ENCODE measurements around the gene MORN1.

Gene MORN1

DNA sequence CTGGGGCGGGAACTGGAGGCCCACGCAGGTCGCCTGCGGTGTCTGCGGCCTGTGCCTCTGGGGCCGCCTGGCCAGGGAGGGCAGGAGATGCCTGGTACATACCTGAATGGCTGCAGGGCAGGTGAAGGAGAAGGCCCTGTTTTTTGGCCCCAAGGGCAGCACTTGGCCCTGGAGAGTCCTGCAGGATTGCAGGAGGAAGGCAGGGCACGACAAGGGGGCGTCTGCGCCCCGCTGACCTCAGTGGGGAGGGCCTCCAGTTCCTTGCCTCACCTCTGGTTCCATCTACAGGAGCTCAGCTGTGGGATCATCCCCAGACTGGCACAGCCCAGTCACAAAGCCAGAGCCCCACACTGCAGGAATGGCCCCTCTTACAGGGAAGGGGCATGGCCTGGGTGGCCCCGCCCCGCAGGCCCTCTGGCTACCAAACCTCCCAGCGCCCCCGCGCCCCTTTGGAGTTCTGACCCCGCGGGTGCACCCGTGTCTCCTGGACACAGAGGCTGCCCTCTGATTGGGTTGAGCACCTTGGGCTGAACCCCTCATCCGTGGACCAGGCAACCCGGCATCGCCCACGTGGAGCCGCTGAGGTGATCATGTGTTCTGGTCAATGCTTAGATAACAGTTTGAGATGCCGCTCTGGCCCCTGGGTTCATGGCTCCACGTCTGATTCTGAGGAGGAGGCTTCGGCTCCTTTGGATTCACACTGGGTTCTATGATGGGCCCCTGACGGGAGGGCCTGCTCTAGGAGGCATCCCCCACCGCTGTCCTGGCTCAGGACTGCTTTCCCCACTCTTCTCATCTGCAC lies 22.3 kb upstream of the MORN1 start:
- Histone ChIP-seq H3K4me3 (replicated peaks; ENCODE audit: low read depth, low read length) (peak overlapping the region; percentile 71), H3K36me3 (ENCODE audit: control insufficient read depth, insufficient read depth, low read length) (peaks cover 5% of the 10 kb centered on the region), H3K27me3 (replicated peaks; ENCODE audit: control insufficient read depth, insufficient read depth, low read length) (no peaks in the 10 kb centered on the region)
- TF ChIP-seq, protein P1, sequence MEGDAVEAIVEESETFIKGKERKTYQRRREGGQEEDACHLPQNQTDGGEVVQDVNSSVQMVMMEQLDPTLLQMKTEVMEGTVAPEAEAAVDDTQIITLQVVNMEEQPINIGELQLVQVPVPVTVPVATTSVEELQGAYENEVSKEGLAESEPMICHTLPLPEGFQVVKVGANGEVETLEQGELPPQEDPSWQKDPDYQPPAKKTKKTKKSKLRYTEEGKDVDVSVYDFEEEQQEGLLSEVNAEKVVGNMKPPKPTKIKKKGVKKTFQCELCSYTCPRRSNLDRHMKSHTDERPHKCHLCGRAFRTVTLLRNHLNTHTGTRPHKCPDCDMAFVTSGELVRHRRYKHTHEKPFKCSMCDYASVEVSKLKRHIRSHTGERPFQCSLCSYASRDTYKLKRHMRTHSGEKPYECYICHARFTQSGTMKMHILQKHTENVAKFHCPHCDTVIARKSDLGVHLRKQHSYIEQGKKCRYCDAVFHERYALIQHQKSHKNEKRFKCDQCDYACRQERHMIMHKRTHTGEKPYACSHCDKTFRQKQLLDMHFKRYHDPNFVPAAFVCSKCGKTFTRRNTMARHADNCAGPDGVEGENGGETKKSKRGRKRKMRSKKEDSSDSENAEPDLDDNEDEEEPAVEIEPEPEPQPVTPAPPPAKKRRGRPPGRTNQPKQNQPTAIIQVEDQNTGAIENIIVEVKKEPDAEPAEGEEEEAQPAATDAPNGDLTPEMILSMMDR (IDR thresholded peaks at IDR 0.05; ENCODE audit: insufficient read depth, low read length, poor library complexity, severe bottlenecking): no peak
- peak; percentile 46 for DNase-seq (ENCODE audit: extremely low read depth, insufficient read length)

DNA sequence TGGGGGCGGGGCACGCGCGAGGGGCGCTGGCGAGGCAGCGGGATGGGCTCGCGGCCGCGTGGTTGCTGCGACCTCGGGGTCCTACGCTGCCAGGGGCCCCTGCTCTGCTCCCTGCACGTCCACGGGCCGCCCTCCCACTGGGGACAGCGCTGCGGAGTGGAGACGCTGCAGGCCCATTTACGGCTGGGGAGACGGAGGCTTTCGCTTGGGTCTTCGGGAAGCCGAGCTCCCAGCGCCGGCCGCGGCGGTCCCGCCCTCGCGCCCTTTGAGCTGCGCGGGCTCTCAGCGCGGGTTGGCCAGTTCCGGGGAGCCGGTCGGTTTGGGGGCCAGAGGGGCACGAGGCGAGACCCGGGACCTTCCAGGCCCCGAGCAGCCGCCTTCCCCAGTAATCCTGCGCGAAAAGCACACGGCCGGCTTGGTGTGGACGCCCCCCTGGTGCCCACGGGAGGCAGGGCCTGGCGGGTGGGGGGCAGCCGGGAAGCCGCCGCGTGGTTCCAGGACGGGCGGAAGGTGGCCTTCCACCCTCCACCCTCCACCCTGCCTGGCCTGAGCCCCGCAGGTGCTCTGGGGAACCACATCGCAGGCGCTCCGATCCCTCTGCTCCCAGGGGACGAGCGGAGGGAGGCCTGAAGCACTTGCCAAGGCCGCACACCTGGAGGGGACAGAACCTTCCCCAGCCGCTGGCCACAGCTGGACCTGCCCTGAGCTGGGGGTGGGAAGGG lies 21.6 kb upstream of the MORN1 start:
- Histone ChIP-seq H3K4me3 (replicated peaks; ENCODE audit: low read depth, low read length) (peak overlapping the region; percentile 71), H3K36me3 (ENCODE audit: control insufficient read depth, insufficient read depth, low read length) (peaks cover 8% of the 10 kb centered on the region), H3K27me3 (replicated peaks; ENCODE audit: control insufficient read depth, insufficient read depth, low read length) (no peaks in the 10 kb centered on the region)
- peak; percentile 58 for DNase-seq (ENCODE audit: extremely low read depth, insufficient read length)
- TF ChIP-seq, protein P1 (IDR thresholded peaks at IDR 0.05; ENCODE audit: insufficient read depth, low read length, poor library complexity, severe bottlenecking): no peak

DNA sequence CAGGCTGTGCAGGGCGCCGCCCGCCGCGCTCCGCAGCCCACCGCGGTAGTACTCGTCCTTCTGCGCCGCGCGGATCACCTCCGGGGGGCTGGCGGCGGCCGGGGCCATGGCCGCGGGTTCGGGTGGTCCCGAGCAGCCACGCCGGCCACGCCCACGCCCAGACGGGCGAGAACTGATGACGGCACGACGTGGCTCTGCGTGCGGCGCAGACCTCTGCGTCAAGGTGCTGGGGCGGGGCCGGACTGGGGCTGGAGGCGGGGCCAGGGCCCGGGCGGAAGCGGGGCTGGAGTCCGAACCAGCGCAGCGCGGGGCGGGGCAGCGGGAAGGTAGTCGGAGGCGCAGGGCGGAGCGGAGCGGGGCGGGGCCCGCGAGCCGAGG lies 21.0 kb upstream of the MORN1 start, which contains the start of gene PEX10:
PEX10 (minus strand) TSS at position 170 of the 378 bp plus-strand sequence; CDS start at position 108, 62 bp downstream.
- peak; percentile 98 for DNase-seq (ENCODE audit: extremely low read depth, insufficient read length)
- Histone ChIP-seq H3K4me3 (replicated peaks; ENCODE audit: low read depth, low read length) (peak within 1 kb of the TSS; percentile 94), H3K36me3 (ENCODE audit: control insufficient read depth, insufficient read depth, low read length) (peaks cover 8% of the 10 kb centered on the region), H3K27me3 (replicated peaks; ENCODE audit: control insufficient read depth, insufficient read depth, low read length) (no peaks in the 10 kb centered on the region)
- TF ChIP-seq, protein P1 (IDR thresholded peaks at IDR 0.05; ENCODE audit: insufficient read depth, low read length, poor library complexity, severe bottlenecking): no peak

DNA sequence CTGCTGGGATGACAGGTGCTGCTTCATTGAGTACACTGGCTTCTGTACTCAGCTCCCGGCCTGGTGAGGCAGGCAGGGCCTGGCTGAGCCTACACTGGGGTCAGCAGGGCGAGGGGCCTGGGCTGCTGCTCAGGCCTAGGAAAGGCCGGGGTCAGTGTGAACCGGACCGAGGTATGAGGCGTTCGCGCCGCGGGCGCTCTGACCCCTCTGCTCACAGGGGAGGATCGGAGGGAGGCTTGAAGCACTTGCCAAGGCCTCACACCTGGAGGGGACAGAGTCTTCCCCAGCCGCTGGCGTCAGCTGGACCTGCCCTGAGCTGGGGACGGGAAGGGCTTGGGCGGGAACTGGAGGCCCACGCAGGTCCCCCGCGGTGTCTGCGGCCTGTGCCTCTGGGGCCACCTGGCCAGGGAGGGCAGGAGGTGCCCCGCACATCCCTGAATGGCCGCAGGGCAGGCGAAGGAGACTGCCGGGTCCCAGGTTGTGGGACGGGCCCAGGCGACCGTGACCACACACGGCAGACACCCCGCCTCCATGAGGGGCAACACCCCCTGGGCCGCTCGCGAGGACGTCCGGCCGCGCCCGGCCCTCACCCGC lies 20.5 kb upstream of the MORN1 start:
- DNase-seq (ENCODE audit: extremely low read depth, insufficient read length): no peak
- H3K27me3 ChIP-seq (replicated peaks; ENCODE audit: control insufficient read depth, insufficient read depth, low read length): no peaks in the 10 kb centered on the region
- H3K4me3 ChIP-seq (replicated peaks; ENCODE audit: low read depth, low read length): peak overlapping the region; percentile 94
- H3K36me3 ChIP-seq (ENCODE audit: control insufficient read depth, insufficient read depth, low read length): peaks cover 10% of the 10 kb centered on the region
- TF ChIP-seq, protein P1 (IDR thresholded peaks at IDR 0.05; ENCODE audit: insufficient read depth, low read length, poor library complexity, severe bottlenecking): no peak

DNA sequence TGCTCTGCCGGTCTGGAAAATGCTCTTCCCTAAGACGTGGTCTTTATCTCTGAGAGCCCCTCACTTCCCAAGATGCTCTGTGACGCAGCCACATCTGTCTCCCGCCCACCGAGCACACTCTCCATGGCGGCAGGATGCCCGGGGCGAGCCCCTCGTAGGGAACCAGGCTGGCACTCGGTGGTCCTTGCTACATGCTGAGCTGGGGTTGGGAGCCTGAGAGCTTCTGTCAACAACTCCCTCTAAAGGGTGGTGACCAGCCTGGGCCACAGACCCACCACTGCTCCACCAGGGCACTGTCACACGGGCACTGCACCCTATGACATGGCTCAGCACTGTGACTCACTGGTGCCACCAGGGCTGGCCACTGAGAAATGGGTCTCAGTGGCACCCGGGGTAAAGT lies 18.4 kb upstream of the MORN1 start:
- no peak overlapping the region for H3K4me3 ChIP-seq (replicated peaks; ENCODE audit: low read depth, low read length)
- DNase-seq (ENCODE audit: extremely low read depth, insufficient read length): no peak
- TF ChIP-seq, protein P1 (IDR thresholded peaks at IDR 0.05; ENCODE audit: insufficient read depth, low read length, poor library complexity, severe bottlenecking): no peak
- H3K36me3 ChIP-seq (ENCODE audit: control insufficient read depth, insufficient read depth, low read length): peaks cover 13% of the 10 kb centered on the region
- H3K27me3 ChIP-seq (replicated peaks; ENCODE audit: control insufficient read depth, insufficient read depth, low read length): no peaks in the 10 kb centered on the region

All from GM06990 (cell line).